H1 (cell line): ENCODE measurements around the gene MYO3A. TPM values are rescaled to one million over a fixed set of nuclear protein-coding genes. Genes with fewer than 3 reads are reported as not detected.

Source experiments
- EZH2 ChIP-seq: fragments of 200-600 bp; sonication (generic); IDR thresholded peaks from 2 replicates; pipeline ENCODE4 v1.7.1; 2012; ENCODE audit warnings: low read depth, mild to moderate bottlenecking, moderate library complexity, low read length, inconsistent platforms; ENCODE audit not compliant: severe bottlenecking
- RNF2 ChIP-seq: fragments of 200-900, 300-1000 bp; sonication (generic); IDR thresholded peaks from 2 replicates; pipeline ENCODE4 v1.7.1; 2016; ENCODE audit warnings: borderline replicate concordance, low read depth, mild to moderate bottlenecking, antibody characterized with exemption, low read length; ENCODE audit not compliant: poor library complexity, severe bottlenecking; ENCODE audit errors: missing control alignments
- polyA plus RNA-seq, 7 experiments: library from polyadenylated mRNA; depleted of rRNA in 3 of 7; stranded (reverse) in 5 of 7; unstranded in 2 of 7; fragments of >200 nt in 5 of 7; fragments of 200-250 nt in 2 of 7; gene quantifications; 1 replicate in 5 of 7; 2 replicates in 1 of 7; 4 replicates in 1 of 7; pipeline versions ENCODE4 v1.2.1 to v1.2.3, GENCODE V29; 2011 to 2013; ENCODE audit warnings: missing spikeins in 2 of 7, mixed read lengths in 2 of 7
- total RNA-seq: library from RNA; stranded (reverse); fragmentation: NEBNext Ultra II Directional; extraction: Animal tissue kit (Norgen Biotek cat#: 25700); gene quantifications from 2 replicates; pipeline ENCODE4 v1.2.1, GENCODE V29; 2021

MYO3A gene
- total and polyA plus RNA-seq, 2 of the 8 experiments (the other 6 are each of a cell fraction or from before 2014, with no cell fraction given), result 3.9 to 5.3 TPM

DNA sequence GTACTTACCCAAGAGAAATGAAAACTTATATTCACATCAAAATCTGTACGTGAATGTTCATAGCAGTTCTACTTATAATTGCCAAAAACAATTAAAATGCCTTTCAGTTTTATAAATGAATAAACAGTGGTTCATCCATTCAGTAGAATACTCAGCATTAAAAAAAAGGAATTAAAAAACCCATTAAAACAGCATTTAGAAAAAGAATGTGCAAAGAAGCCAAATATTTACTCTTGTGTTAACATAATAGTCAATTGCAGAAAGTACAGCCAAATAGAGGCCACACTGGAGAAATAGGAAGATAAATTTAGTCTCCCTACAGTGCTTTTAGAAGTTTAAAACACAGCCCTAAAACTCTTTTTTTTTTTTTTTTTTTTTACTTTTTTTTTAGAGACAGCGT is 54.6 kb downstream of the MYO3A start (continued):
- TF ChIP-seq EZH2, result no peak
- TF ChIP-seq RNF2, result no peak
